ENCODE measurements around the gene REPIN1.

REPIN1 gene

DNA sequence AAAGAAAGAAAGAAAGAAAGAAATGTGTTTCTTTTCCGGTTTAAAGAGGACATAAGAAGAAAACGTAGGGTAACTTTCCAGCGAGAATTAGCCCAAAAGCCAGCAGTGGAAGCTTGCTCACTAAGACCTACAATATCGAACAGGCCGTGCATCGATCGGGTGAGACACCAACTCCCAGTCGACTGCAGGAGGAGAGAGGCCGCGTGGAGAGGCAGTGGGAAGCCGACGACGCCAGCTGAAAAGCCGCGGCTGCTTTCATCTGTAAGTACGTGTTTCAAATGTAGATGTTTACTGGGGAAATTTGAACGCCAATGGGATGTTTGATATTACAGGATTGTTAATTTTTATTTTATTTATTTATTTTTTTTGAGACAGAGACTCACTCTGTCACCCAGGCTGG lies 53.2 kb downstream of the REPIN1 start:
- TF ChIP-seq CTCF (IDR thresholded peaks at IDR 0.05; ENCODE audit: insufficient read depth, low read length, poor library complexity, severe bottlenecking) = no peak
- no peak for DNase-seq (ENCODE audit: extremely low read depth, insufficient read length)
- Histone ChIP-seq H3K27me3 (replicated peaks; ENCODE audit: control insufficient read depth, insufficient read depth, low read length) (no peaks in the 10 kb centered on the region), H3K36me3 (ENCODE audit: control insufficient read depth, insufficient read depth, low read length) (no peaks in the 10 kb centered on the region), H3K4me3 (replicated peaks; ENCODE audit: low read depth, low read length) (no peak overlapping the region)

All from GM06990 (cell line).